Upper lobe of left lung (tissue), 4 donors: ENCODE data around the gene KCNAB1.

Experiments used
- POLR2AphosphoS5 ChIP-seq, 2 donors: sonication (generic); formaldehyde crosslinking; IDR thresholded peaks; one replicate each; pipeline ENCODE4 v1.5.1; 2017; ENCODE audit warnings: antibody characterized with exemption in 2 of 2
- TF ChIP-seq, protein P1 (sequence below), 6 experiments: fragments of 450-650 bp in 4 of 6; fragments of 200-600 bp in 2 of 6; sonication (generic) in 2 of 6; IDR thresholded peaks; one replicate each; pipeline ENCODE4 v1.5.1; 2016 to 2019; ENCODE audit warnings: antibody characterized with exemption in 6 of 6

DNA sequence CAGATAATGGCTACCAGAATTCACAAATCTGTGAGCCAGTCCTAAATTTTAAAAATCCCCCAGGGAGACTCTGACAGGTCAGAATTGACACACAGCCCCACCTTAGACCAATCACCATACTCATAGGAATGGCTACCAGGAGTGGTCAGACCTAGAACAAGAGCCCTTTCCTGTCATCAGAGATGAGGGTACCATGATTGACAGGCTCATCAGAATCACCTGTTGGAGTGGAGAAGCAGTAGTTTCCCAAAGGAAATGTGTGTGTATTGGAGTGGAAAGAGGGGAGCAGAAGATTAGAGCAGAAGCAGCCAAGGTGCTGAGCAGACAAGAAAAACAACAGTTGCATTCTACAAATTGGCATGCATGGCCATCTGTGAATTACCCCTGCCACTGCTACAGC lies 461.6 kb downstream of the KCNAB1 start:
- TF ChIP-seq, protein P1, sequence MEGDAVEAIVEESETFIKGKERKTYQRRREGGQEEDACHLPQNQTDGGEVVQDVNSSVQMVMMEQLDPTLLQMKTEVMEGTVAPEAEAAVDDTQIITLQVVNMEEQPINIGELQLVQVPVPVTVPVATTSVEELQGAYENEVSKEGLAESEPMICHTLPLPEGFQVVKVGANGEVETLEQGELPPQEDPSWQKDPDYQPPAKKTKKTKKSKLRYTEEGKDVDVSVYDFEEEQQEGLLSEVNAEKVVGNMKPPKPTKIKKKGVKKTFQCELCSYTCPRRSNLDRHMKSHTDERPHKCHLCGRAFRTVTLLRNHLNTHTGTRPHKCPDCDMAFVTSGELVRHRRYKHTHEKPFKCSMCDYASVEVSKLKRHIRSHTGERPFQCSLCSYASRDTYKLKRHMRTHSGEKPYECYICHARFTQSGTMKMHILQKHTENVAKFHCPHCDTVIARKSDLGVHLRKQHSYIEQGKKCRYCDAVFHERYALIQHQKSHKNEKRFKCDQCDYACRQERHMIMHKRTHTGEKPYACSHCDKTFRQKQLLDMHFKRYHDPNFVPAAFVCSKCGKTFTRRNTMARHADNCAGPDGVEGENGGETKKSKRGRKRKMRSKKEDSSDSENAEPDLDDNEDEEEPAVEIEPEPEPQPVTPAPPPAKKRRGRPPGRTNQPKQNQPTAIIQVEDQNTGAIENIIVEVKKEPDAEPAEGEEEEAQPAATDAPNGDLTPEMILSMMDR (IDR thresholded peaks at IDR 0.05): no peak
- TF ChIP-seq POLR2AphosphoS5 (IDR thresholded peaks at IDR 0.05): no peak
